ENCODE data around the gene INSIG1. TPM values are rescaled to one million over a fixed set of nuclear protein-coding genes. Genes with fewer than 3 reads are reported as not detected.

INSIG1 gene
- polyA plus RNA-seq, 1 of the 3 experiments (the other 2 are of a cell fraction): 6.4 TPM

GRCh38 chr7:155296788-155297516 lies 726 bp upstream of the INSIG1 start (continued):
- TF ChIP-seq, protein P1, sequence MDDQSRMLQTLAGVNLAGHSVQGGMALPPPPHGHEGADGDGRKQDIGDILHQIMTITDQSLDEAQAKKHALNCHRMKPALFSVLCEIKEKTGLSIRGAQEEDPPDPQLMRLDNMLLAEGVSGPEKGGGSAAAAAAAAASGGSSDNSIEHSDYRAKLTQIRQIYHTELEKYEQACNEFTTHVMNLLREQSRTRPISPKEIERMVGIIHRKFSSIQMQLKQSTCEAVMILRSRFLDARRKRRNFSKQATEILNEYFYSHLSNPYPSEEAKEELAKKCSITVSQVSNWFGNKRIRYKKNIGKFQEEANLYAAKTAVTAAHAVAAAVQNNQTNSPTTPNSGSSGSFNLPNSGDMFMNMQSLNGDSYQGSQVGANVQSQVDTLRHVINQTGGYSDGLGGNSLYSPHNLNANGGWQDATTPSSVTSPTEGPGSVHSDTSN (IDR thresholded peaks at IDR 0.05): 0 out of 2 replicates have a peak, but pooled peaks have one; percentile 19
- TF ChIP-seq POLR2AphosphoS5 (IDR thresholded peaks at IDR 0.05; ENCODE audit: low read depth, low read length): no peak
- TF ChIP-seq NRF1 (IDR thresholded peaks at IDR 0.05; ENCODE audit: low read depth, low read length): no peak
- peak; percentile 4 for TF ChIP-seq CHD2 (IDR thresholded peaks at IDR 0.05; ENCODE audit: low read length, partially characterized antibody)
- TF ChIP-seq GATA2 (CRISPR knock-in tag; IDR thresholded peaks at IDR 0.05): peak; percentile 42; the same call in 1 of the 2 replicates
- TF ChIP-seq EZH2phosphoT487 (IDR thresholded peaks at IDR 0.05; ENCODE audit: borderline replicate concordance, low read depth): no peak
- TF ChIP-seq RCOR1 (IDR thresholded peaks at IDR 0.05; ENCODE audit: low read length): no peak
- TF ChIP-seq EP300 (IDR thresholded peaks at IDR 0.05; ENCODE audit: borderline replicate concordance in 1 of 2, low read depth in 1 of 2, low read length in 1 of 2): no peak
- no peak for TF ChIP-seq RXRA (IDR thresholded peaks at IDR 0.05; ENCODE audit: borderline replicate concordance, low read depth)
- TF ChIP-seq TCF12 (IDR thresholded peaks at IDR 0.05): 0 out of 2 replicates have a peak, but pooled peaks have one; percentile 7
- TF ChIP-seq, protein P2, sequence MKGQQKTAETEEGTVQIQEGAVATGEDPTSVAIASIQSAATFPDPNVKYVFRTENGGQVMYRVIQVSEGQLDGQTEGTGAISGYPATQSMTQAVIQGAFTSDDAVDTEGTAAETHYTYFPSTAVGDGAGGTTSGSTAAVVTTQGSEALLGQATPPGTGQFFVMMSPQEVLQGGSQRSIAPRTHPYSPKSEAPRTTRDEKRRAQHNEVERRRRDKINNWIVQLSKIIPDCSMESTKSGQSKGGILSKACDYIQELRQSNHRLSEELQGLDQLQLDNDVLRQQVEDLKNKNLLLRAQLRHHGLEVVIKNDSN (IDR thresholded peaks at IDR 0.05; ENCODE audit: borderline replicate concordance, low read depth): no peak
- no peak for TF ChIP-seq TAF1 (IDR thresholded peaks at IDR 0.05; ENCODE audit: borderline replicate concordance, low read depth, low read length)

GRCh38 chr7:155298288-155298833 lies 683 bp downstream of the INSIG1 start:
- peak overlapping the region; percentile 25 to 89 for H3K27ac ChIP-seq (ENCODE audit: low read depth in 2 of 2, low read length in 1 of 2)
- WGBS (ENCODE audit: low lambda C conversion rate): 1% methylated on average over 8 of the region's 34 CpGs
- H2AFZ ChIP-seq (ENCODE audit: low read depth): peak overlapping the region; percentile 32
- peak overlapping the region; percentile 98 for H3K4me2 ChIP-seq
- peak; percentile 57 for DNase-seq
- H4K20me1 ChIP-seq (ENCODE audit: insufficient read depth): peaks cover 13% of the 10 kb centered on the region; the same call in 1 of the 2 replicates
- H3K4me1 ChIP-seq (ENCODE audit: control insufficient read depth in 1 of 2, insufficient read depth in 2 of 2, low read depth in 1 of 2, low read length in 1 of 2): peaks cover 12 to 36% of the 10 kb centered on the region in 2 experiments
- POLR2A ChIA-PET: no interaction called here
- CTCF ChIA-PET: interaction anchor here (0.9 to 4.7 kb wide), 9 partner anchors 15 to 384 kb away, joined by 3 to 38 read pairs (median 5); no protein-coding TSS in a partner anchor
- H3K9ac ChIP-seq: peak overlapping the region; percentile 73
- H3K36me3 ChIP-seq (replicated peaks in 1 of 2; ENCODE audit: control insufficient read depth in 1 of 2, insufficient read depth in 2 of 2, low read length in 1 of 2): peaks cover 4 to 27% of the 10 kb centered on the region in 2 experiments
- H3K4me3 ChIP-seq (ENCODE audit: low read depth in 2 of 2, low read length in 1 of 2): peak overlapping the region; percentile 79 to 99
- H3K9me3 ChIP-seq: no peaks in the 10 kb centered on the region
- peaks cover 14% of the 10 kb centered on the region for H3K79me2 ChIP-seq (ENCODE audit: insufficient read depth)
- TF ChIP-seq TEAD4 (IDR thresholded peaks at IDR 0.05; ENCODE audit: borderline replicate concordance, insufficient read depth): no peak
- TF ChIP-seq, protein P3, sequence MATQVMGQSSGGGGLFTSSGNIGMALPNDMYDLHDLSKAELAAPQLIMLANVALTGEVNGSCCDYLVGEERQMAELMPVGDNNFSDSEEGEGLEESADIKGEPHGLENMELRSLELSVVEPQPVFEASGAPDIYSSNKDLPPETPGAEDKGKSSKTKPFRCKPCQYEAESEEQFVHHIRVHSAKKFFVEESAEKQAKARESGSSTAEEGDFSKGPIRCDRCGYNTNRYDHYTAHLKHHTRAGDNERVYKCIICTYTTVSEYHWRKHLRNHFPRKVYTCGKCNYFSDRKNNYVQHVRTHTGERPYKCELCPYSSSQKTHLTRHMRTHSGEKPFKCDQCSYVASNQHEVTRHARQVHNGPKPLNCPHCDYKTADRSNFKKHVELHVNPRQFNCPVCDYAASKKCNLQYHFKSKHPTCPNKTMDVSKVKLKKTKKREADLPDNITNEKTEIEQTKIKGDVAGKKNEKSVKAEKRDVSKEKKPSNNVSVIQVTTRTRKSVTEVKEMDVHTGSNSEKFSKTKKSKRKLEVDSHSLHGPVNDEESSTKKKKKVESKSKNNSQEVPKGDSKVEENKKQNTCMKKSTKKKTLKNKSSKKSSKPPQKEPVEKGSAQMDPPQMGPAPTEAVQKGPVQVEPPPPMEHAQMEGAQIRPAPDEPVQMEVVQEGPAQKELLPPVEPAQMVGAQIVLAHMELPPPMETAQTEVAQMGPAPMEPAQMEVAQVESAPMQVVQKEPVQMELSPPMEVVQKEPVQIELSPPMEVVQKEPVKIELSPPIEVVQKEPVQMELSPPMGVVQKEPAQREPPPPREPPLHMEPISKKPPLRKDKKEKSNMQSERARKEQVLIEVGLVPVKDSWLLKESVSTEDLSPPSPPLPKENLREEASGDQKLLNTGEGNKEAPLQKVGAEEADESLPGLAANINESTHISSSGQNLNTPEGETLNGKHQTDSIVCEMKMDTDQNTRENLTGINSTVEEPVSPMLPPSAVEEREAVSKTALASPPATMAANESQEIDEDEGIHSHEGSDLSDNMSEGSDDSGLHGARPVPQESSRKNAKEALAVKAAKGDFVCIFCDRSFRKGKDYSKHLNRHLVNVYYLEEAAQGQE (IDR thresholded peaks at IDR 0.05; ENCODE audit: low read depth, low read length): no peak
- TF ChIP-seq, protein P4, sequence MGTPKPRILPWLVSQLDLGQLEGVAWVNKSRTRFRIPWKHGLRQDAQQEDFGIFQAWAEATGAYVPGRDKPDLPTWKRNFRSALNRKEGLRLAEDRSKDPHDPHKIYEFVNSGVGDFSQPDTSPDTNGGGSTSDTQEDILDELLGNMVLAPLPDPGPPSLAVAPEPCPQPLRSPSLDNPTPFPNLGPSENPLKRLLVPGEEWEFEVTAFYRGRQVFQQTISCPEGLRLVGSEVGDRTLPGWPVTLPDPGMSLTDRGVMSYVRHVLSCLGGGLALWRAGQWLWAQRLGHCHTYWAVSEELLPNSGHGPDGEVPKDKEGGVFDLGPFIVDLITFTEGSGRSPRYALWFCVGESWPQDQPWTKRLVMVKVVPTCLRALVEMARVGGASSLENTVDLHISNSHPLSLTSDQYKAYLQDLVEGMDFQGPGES (IDR thresholded peaks at IDR 0.05; ENCODE audit: low read depth, low read length): no peak
- 0 out of 2 replicates have a peak, but pooled peaks have one; percentile 1 for TF ChIP-seq CTCF (IDR thresholded peaks at IDR 0.05)
- TF ChIP-seq POLR2AphosphoS5 (IDR thresholded peaks at IDR 0.05; ENCODE audit: low read depth, low read length): no peak
- TF ChIP-seq FOSL2 (IDR thresholded peaks at IDR 0.05; ENCODE audit: borderline replicate concordance, low read depth): no peak
- TF ChIP-seq GATA2 (CRISPR knock-in tag; IDR thresholded peaks at IDR 0.05): no peak
- no peaks in the 10 kb centered on the region for H3K9me2 ChIP-seq
- H3K27me3 ChIP-seq (ENCODE audit: insufficient read depth): no peaks in the 10 kb centered on the region
- peaks cover 8% of the 10 kb centered on the region for H3F3A ChIP-seq (replicated peaks; ENCODE audit: insufficient read depth)

Measured in SK-N-SH (cell line).